UCSD-AML1 (cell line): Measurements from ENCODE around the gene DCTN4.
"Not testable (repeated sequence)": the region's sequence is repeated elsewhere in the genome, so short reads cannot be mapped to it uniquely, and the experiment has no call there.

ENCODE experiments used
- DNase-seq: peaks from one replicate; lab custom pipeline; 2025; ENCODE audit not compliant: unreplicated experiment; lab: John Stamatoyannopoulos, UW

The DCTN4 gene

DNA sequence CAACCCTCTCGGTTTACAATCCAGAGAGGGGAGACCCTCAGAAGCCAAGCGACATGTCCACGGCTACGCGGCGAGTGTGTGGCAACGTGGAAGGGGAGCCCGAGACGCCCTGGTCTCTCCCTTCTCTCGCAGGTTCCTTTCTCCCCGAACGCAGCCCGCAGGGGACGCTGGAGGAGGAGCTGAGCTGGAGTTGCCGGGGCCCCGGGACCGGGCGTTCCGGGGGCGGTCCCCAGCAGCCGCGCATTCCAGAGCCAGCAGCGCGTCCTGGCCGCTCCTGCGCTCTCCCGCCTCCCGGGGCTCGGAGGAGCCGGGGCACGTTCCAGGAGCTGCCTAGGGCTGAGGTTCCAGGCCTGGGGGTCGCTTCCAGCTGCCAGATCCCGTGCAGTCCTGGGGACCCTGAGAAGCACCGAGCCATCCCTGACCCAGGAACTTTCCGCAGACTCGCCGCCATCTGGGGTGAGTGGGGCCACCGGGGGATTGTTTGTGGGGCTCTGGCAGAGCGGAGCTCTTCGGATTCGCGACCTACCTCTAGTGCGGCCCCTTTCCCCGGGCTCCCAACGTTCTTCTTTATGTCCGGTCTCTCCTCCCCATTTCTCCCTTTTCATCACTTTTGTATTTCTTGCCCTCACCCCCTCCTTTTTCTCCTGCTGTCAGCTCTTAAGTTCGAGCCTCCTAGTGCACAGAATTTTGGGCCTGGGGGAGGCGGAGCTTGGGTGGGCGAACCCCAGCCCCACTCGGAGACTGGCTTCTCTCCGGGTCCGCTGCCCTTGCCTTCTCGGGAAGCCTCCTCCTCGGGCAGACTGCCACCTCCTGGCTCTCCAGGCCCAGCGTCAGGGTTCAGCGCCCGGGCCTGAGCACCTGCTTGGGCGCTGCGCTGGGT lies 19.9 kb upstream of the DCTN4 start, which contains the start of gene SMIM3:
Gene SMIM3 (plus strand): TSS at position 241 of the 880 bp plus-strand sequence. CDS start 16,684 bp downstream, outside the sequence.
- DNase-seq, result peak; percentile 82

DNA sequence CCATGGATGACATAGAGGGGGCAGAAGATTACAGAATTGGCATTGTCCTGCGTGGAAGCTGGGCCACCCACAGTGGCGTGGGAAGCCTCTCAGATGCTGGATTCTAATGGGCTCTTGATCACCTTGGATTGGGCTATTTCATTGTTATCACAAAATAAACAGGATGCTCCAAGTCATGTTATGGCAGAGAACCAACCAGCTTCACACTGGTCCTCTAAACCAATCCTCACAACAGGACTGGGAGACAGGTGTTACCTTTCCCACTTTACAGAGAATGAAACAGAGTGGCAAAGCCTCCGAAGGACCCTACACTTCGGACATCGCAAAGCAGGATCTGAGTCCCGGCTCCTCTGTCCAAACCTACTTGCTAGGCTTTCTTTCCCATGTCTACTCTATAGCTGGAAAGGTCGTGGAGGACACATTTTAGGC lies 19.3 kb upstream of the DCTN4 start:
- DNase-seq, result no peak

DNA sequence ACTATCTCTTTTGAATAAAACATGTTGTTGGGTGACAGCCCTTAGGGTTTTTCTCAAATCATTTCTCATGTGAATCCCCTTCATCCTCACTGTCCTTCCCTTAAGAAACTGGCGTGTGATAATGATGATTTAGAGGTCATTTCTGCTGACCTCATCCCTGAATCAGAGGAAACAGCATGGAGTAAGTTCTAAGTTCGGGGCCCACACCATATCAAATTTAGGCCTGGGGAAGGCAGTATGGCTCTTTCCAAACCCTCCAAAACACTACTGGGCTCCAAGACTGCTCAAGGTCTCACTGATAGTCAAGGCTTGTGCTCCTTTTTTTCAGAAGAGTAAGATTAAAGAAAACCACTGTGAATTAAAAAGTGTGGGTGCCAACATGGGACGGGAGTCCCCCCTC lies 18.9 kb upstream of the DCTN4 start:
- no peak for DNase-seq

DNA sequence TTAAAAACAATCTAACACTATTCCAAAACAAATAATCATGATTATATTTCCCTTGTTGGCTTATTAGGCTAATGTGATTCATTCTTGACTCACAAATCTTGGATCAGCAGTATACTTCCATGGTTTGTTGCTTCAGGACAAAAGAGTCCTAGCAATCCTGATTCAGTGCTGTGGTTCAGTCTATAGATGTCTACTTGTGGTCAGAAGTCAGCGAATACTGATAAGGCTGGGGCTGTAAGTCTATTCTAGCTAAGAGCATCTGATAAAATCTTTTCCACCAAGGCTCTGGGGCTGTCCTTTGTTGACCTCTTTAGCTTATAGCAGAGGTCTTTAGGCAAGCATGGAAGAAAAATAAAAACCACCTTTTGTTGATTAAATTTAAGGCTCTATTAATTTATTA lies 15.3 kb upstream of the DCTN4 start:
- DNase-seq, result no peak

DNA sequence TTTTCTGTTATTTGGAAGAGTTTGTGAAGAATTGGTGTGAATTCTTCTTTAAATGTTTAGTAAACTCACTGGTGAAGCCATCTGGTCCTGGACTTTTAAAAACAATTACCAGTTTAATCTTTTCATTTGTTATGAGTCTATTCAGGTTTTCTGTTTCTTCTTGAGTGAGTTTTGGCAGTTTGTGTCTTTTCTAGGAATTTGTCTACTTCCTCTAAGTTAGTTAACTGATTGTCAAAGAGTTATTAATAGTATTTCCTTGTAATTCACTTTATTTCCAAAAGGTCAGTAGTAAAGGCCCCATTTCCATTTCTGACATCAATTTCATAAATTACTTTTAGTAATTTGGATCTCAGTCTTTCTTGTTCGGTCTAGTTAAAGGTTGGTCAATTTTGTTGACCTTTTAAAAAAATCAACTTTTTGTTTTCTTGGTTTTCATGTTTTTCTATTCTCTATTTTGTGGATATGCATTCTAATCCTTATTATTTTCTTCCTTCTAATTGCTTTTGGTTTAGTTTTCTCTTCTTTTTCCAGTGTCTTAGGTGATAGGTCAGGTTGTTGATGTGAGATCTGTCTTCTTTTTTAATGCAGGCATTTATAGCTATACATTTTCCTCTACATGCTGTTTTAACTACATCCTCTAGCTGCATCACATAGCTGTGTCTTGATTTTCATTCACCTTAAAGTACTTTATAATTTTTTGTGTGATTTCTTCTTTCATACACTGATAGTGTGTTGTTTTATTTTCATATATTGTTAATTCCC lies 12.4 kb upstream of the DCTN4 start:
- DNase-seq, result no peak

DNA sequence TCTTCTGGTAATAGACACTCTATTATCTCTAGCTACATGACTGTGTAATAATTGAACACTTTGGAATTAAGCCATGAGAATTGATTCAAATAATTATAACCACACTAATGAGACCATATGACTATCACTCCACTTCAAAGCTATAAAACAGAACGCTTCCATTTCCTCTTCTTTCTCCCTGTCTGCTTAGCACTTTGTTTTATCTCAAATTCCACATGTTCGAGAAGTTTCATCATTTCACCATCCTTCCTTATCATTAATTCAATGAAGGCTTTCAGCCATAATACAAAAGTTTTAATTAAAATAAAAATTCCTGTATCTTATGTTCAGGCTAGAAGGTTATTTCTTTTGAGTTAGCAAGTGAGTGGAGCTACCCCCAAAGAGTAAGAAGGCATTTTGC lies 7.4 kb upstream of the DCTN4 start:
- no peak for DNase-seq

DNA sequence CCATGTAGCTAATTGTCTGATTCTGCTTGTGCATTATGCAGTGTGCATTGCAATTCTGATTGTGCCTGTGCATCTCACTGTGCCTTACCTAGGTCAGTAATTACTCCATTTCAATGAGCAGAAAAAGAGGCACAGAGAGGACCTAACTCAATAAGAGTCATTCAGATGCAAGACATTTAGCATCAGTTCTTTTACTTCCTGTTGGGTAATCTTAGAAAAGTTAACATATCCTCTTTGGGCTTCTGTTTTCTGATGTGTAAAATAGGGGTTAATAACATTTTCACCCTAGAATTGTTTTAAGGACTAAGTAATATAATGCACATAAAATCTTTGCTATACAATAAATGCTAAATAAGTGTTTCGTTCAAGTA lies 7.0 kb upstream of the DCTN4 start:
- DNase-seq, result no peak

DNA sequence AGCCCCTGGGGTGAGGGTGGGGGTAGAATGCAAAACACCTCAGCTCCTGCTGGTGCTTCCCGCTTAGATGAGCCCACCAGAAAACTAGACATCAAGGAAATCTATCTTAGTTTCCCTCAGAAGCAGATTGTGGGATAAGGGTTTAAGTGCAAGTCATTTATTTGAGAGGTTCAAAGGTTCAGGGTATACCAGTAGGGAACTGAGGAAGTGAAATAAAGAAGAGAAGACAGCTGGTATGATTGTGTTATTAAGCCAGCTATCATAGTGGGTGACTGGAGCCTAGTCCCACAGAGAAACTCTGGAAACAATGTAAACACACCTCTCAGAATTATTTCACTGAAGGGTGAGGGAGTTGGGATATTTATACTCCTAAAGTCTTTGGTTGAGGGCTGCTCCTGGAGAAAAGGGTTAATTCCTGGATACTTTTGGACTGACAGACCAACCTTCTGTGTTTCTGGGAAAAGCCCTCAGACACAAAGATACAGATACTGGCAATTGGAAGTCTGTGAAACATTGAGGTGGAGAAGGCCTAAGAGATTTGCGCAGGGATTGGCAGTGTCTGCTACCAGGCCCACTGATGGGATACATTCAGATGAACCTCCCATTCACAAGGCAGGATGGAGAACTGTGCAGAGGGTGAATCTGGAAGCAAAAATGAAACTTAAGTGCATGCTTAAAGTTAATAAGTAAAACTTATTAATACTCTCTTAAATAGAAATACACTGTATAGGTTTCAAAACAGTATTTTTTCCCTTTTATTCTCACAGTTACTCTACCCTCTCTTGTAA lies 6.4 kb upstream of the DCTN4 start:
- no peak for DNase-seq

DNA sequence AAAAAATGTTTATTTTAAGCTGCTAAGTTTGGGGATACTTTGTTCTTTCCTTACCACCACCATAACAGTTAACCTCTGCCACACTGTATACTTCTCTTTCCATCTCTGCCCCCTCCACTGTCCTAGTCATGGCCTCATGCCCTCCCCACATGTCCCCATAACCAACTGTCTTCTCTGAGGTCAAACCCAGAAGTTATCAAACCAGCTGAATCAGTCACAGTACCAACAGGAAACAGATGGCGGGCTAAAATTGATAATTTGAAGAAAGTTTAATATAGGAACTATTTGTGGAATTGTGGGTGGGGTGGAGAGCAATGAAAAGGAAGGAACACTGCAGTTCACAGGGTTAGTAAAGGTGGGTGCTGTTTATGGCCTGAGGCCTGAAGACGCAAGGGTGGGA lies 5.7 kb upstream of the DCTN4 start:
- DNase-seq, result peak; percentile 66

DNA sequence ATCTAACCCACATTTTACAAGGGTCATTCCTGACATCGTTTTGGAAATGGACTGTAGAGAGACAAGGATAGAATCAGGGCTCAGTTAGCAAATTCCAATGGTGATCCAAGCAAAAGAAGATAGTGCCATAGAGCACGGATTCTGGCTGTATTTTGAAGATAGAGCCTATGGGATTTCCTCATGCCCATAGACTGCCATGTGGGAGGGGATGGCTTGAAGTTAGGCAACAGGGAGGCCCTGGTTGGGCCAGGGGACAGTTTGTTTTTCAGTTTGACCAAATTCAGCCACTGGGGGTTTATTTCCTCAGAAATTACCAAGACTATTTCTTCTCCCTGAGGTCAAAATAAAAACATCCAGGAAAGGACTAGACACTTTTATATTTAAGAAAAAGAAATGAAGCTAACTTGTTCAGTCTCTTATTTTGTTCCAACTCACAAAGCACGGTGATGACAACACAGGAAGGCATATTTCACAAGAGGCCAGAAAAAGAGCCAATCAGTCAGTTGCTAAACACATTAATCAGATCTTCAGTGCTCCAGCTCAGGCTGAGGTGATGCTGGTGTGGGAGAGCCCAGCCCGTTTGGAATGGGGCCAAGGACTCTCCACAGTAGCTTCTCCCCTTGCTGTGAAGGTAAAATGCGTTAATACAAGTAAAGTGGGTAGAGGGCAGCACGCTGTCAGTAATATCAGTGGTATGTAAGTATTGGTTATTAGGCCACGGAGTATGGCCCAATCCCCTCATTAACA lies 4.4 kb upstream of the DCTN4 start:
- peak; percentile 66 for DNase-seq

DNA sequence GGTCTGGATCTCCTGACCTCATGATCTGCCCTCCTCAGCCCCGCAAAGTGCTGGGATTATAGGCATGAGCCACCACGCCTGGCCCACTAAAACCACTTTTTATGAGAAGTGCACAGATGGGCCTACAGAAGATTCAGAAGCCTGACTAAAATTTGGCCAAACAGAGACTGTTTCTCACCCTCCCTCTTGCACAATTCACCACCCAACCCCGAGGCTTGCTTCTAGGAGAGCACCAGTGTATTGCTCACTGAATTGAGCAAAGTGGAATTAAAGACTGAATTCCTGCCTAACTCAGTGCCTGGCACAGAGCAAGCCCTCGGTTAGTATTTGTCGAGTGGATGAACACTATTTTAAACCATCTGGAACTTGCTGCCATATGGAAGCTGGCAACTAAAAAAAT lies 3.4 kb upstream of the DCTN4 start:
- no peak for DNase-seq

DNA sequence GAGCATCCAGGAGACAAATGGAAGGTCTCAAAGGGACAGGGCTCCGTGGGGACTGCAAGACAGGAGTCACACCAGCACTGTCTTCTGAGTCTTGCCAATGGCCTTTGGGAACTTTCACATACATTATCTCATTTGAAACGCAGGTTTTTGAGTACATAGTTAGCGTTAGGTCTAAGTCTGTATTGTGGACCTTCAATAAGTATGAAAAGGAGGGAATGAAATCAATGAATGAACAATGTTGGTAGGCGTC lies 442 bp upstream of the DCTN4 start:
- no peak for DNase-seq

DNA sequence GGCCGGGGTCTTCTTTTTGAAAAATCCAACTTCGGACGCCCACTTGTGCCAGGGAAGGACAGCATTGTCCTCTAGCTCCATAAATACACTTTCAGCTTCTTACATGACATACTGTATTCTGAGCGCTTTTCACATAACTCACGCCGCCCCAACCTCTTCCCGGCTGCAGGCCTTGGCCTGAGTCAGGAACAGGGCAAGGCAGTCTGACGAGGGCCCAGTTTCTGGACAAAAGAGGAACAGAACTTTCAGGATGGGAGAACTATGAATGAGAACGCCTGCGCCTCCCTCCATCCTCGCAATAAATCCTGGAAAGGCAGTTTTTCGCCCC lies 650 bp downstream of the DCTN4 start:
- no peak for DNase-seq

DNA sequence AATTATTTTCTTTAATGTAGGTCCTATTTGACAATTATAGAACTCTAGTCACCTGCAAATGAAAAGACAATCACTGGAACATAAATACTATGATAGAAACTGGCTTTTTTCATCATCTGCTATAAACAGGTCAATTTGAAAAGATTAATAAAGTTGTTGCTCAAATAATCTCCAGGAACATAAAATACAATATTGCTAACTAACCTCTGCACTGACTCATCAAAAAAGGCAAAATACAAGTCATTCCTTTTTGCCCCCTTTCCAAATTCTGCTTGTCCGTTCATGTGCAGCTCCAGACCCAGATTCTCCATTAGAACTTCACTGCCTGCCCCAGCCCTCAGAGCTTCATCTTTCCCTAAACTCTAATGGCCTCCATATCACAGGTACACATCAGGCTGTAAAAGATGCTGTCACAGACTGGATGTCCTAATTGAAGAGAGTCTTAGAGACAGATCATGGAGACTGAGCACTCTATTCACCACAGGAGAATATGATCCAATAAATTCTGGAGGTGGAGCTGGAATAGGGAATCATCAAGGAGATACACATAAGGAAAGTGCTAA lies 1.6 kb downstream of the DCTN4 start:
- no peak for DNase-seq

DNA sequence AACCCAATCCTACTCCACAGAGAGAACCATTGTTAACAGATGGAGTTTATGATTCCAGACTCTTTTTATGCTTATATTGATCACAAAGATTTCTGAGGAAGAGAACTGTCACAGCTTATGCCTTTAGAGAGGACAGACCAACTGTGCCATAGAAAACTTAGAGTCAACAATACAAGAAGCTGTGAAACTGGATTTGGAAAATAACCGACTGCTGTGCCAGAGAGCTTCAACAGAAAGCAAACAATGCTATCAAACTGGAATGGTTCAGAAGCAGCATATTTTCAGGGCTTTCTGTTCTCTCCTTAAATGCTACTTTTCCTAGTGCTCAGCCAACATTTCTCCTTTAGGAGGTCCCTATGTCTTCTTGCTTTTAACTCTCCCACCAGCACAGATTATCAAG lies 5.0 kb downstream of the DCTN4 start:
- no peak for DNase-seq

DNA sequence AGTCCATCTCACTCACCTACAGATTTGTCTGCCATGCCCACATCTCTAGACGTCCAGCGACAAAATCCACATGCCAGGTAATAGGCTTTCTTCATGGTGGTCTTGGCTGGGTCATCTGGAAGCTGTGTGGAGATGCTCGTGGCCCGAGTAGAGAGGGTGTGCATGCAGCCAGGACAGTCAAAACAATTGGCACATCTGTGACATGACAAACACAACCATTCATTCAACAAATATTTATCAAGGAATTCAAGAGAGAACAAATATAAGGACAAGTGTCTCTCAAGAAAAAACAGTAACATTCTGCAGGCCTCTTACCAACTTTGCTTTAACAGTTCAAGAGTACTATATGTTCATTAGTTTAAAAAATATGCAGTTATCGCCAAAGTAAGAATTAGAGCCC lies 5.4 kb downstream of the DCTN4 start:
- DNase-seq, result no peak

DNA sequence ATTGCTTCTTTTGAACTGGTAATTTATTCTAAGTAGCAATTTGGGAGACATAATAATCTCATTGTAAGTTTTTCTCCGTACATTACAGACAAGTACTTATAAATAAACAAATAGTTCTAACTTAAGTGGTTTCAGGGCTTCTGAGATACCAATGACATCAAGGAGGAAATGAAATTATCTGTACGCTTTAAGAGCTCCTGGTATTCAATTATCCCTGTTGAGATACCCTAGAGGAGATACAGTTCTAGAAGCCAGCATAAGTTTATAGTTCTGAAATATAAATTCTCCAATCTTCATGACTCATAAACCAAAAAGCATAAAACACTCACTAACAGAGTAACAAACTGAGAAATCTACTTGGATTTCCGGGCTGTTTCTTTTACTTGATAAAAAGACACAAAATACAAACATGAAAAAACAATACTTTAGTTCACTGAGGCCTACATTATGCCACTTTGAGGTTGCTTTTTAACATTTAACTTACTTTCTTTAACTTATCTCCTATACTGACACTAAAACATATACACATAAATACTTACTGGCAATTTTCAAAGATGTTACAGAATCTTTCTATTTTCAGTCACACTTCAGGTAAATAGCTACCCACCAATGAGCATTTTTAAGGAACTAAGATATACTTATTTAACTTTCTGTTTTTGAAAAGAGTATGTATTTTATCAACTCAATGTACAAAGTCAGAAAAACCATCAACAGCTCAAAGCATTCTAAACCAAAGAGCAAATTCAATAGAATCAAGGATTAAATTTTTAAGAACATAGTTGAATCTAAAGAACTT lies 7.5 kb downstream of the DCTN4 start:
- DNase-seq, result no peak

DNA sequence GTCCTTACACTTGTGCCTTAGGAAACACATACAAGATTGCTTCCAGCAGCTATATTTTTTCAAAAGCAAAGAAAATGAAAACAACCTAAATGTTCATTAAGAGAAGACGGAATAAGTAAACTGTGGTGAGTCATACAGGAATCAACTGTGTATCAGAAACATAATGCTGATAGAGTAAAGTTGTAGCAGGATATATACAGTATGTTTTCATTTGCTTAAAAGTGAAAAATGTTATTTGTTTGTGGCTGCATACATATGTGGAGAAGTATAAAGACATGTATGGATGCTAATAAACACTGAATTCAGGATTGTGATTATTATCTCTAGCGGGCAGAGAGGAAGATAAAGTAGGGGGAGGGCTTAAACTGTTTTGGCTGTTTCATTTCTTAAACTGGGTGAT lies 8.3 kb downstream of the DCTN4 start:
- DNase-seq, result no peak

DNA sequence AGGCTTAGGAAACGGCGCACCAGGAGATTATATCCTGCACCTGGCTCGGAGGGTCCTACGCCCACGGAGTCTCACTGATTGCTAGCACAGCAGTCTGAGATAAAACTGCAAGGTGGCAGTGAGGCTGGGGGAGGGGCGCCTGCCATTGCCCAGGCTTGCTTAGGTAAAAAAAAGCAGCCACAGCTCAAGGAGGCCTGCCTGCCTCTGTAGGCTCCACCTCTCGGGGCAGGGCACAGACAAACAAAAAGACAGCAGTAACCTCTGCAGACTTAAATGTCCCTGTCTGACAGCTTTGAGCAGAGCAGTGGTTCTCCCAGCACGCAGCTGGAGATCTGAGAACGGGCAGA lies 15.7 kb downstream of the DCTN4 start:
- not testable (repeated sequence) for DNase-seq

DNA sequence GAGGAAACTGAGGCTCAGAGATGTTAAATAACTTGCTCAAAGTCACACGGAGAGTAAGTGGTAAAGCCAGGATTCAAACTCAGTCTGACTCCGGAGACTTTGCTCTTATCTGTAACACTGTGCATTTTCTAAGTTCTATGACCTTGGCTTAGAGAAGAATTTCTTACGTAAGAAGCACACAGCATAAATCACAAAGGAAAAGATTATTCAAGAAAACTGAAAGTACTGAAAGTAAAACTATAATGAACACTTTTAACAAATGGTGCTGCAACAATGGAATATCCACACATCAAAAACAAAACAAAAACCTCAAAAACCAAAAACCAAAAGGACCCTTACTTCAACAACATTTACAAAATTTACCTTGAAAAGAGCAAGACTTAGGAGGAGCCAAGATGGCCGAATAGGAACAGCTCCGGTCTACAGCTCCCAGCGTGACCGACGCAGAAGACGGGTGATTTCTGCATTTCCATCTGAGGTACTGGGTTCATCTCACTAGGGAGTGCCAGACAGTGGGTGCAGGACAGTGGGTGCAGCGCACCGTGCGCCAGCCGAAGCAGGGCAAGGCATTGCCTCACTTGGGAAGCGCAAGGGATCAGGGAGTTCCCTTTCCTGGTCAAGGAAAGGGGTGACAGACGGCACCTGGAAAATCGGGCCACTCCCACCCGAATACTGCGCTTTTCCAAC lies 16.2 kb downstream of the DCTN4 start:
- not testable (repeated sequence) for DNase-seq
